K562 (cell line): Measurements from ENCODE around the gene SLC34A1. TPM values are rescaled to one million over a fixed set of nuclear protein-coding genes. Genes with fewer than 3 reads are reported as not detected.
A peak's percentile ranks its signal among the peaks of the same experiment; 100 is the strongest.

Experiments used
- ATAC-seq: fragments of 200-7000 bp; cut with Tn5 transposase; 3 replicates; pipeline ENCODE4 v1.9.1; 2020; ENCODE audit warnings: moderate library complexity
- BruUV-seq: library from RNA; stranded (reverse); fragments of 400-500 nt; replicated peaks from 2 replicates; lab custom pipeline; 2021; lab: Mats Ljungman, UMichigan
- CTCF ChIA-PET: fragments of 300-600 bp; formaldehyde crosslinking; extraction: SDS; loops from one replicate; lab custom pipeline; 2021; ENCODE audit warnings: low intra/inter-chr PET ratio; lab: Yijun Ruan, JAX
- POLR2A ChIA-PET: fragments of 300-600, 350-650 bp; sonication (Branson Sonifier 250); formaldehyde crosslinking; extraction: SDS; loops from one replicate; lab custom pipeline; 2021; ENCODE audit warnings: antibody characterized with exemption, inconsistent platforms; lab: Yijun Ruan, JAX
- DNase-seq, 4 experiments: peaks; one replicate each; pipeline versions ENCODE4 v3.0.0 to v3.0.0-alpha.2; 2011 to 2018; ENCODE audit warnings: low spot score in 3 of 4, mixed read lengths in 3 of 4; ENCODE audit errors: extremely low read depth in 1 of 4
- FAIRE-seq: peaks from 2 replicates; lab custom pipeline; 2011; peaks lifted over from hg19 to GRCh38; lab: Jason Lieb, UNC
- H2AFZ ChIP-seq: 2 replicates; pipeline ENCODE4 v1.6.0; 2011; ENCODE audit warnings: low read depth, low read length, control low read depth, inconsistent platforms
- H3K27ac ChIP-seq: fragments of 200-600 bp; 3 replicates; pipeline ENCODE4 v1.8.0; 2011; ENCODE audit warnings: low read depth, mild to moderate bottlenecking, control low read depth, inconsistent platforms, low read length, moderate library complexity, mixed read lengths; ENCODE audit errors: extremely low read depth
- H3K27me3 ChIP-seq, 2 experiments: fragments of 300-600 bp in 1 of 2; 2 replicates in 1 of 2; 3 replicates in 1 of 2; pipeline versions ENCODE4 v1.6.0 to v1.8.0; 2011; ENCODE audit warnings: inconsistent platforms in 2 of 2, low read length in 2 of 2, mild to moderate bottlenecking in 1 of 2, mixed read lengths in 1 of 2, moderate library complexity in 1 of 2; ENCODE audit not compliant: control insufficient read depth in 2 of 2, insufficient read depth in 2 of 2
- H3K36me3 ChIP-seq: fragments of 300-600 bp; 3 replicates; pipeline ENCODE4 v1.8.0; 2011; ENCODE audit warnings: mild to moderate bottlenecking, low read length, inconsistent platforms; ENCODE audit not compliant: control insufficient read depth, insufficient read depth
- H3K4me1 ChIP-seq, 2 experiments: fragments of 200-600 bp in 1 of 2; replicated peaks in 1 of 2; 2 replicates in 1 of 2; 3 replicates in 1 of 2; pipeline versions ENCODE4 v1.5.1 to v1.8.0; 2011; ENCODE audit warnings: inconsistent platforms in 2 of 2, low read length in 2 of 2, mild to moderate bottlenecking in 1 of 2, mixed read lengths in 1 of 2, moderate library complexity in 1 of 2; ENCODE audit not compliant: control insufficient read depth in 2 of 2, insufficient read depth in 2 of 2
- H3K4me2 ChIP-seq: 2 replicates; pipeline ENCODE4 v1.6.1; 2011; ENCODE audit warnings: low read length, control low read depth, inconsistent platforms, mixed read lengths; ENCODE audit not compliant: insufficient read depth
- H3K4me3 ChIP-seq: fragments of 200-600 bp; sonication (generic), shearing (Covaris generic); 2 replicates; pipeline ENCODE4 v1.5.1; 2016; ENCODE audit warnings: control low read depth, inconsistent platforms
- H3K79me2 ChIP-seq: fragments of 200-600 bp; 3 replicates; pipeline ENCODE4 v1.8.0; 2011; ENCODE audit warnings: low read length, inconsistent platforms; ENCODE audit not compliant: control insufficient read depth, insufficient read depth
- H3K9ac ChIP-seq, 2 experiments: 2 replicates each; pipeline versions ENCODE4 v1.6.0 to v1.6.1; 2011; ENCODE audit warnings: low read depth in 2 of 2, low read length in 2 of 2, control low read depth in 1 of 2, inconsistent platforms in 1 of 2, mild to moderate bottlenecking in 1 of 2, mixed read lengths in 1 of 2; ENCODE audit not compliant: insufficient read depth in 1 of 2
- H3K9me1 ChIP-seq: one replicate; pipeline ENCODE4 v1.6.0; 2011; ENCODE audit warnings: inconsistent platforms, mild to moderate bottlenecking, low read length, moderate library complexity; ENCODE audit not compliant: control insufficient read depth, insufficient read depth
- H3K9me3 ChIP-seq: replicated peaks from 2 replicates; pipeline ENCODE4 v1.5.1; 2011; ENCODE audit warnings: low read depth, low read length, inconsistent platforms; ENCODE audit not compliant: control insufficient read depth, insufficient read depth
- H4K20me1 ChIP-seq: replicated peaks from 2 replicates; pipeline ENCODE4 v1.6.1; 2011; ENCODE audit warnings: low read length, inconsistent platforms, mixed read lengths; ENCODE audit not compliant: control insufficient read depth, insufficient read depth
- DDX20 ChIP-seq: fragments of 450-650 bp; IDR thresholded peaks from 2 replicates; pipeline ENCODE4 v1.6.1; 2016; ENCODE audit warnings: missing genetic modification characterization, low read depth, mild to moderate bottlenecking, missing compliant biosample characterization, moderate library complexity
- EGR1 ChIP-seq: fragments of 450-650 bp; conservative IDR thresholded peaks from 2 replicates; pipeline ENCODE4 v1.6.1; 2017; ENCODE audit warnings: mild to moderate bottlenecking
- FOXM1 ChIP-seq, 2 experiments: fragments of 450-650 bp in 1 of 2; sonication (generic) in 1 of 2; formaldehyde crosslinking in 1 of 2; IDR thresholded peaks; 2 replicates each; pipeline versions ENCODE4 v1.6.1 to v1.9.0; 2017 to 2022; ENCODE audit warnings: low read depth in 2 of 2, mild to moderate bottlenecking in 2 of 2, missing genetic modification reagents in 1 of 2, moderate library complexity in 1 of 2
- HDAC6 ChIP-seq: IDR thresholded peaks from 2 replicates; pipeline ENCODE4 v1.6.1; 2012; ENCODE audit warnings: low read depth, mild to moderate bottlenecking, control low read depth, inconsistent platforms, low read length, moderate library complexity
- L3MBTL2 ChIP-seq: fragments of 450-650 bp; IDR thresholded peaks from 2 replicates; pipeline ENCODE4 v1.6.1; 2016; ENCODE audit warnings: mild to moderate bottlenecking, moderate library complexity
- RAD51 ChIP-seq: fragments of 450-650 bp; IDR thresholded peaks from 2 replicates; pipeline ENCODE4 v1.7.1; 2016; ENCODE audit warnings: low read depth, mild to moderate bottlenecking, borderline replicate concordance
- ZNF695 ChIP-seq: fragments of 450-650 bp; formaldehyde crosslinking; IDR thresholded peaks from 2 replicates; pipeline ENCODE4 v1.4.0; 2020; ENCODE audit warnings: mild to moderate bottlenecking, moderate library complexity
- WGBS: fragments of 100-300 bp; shearing (Covaris generic); methylation state at CpG from one replicate; pipeline ENCODE4 v1.1.6; 2016; ENCODE audit warnings: low coverage, mixed read lengths; ENCODE audit not compliant: insufficient coverage; ENCODE audit errors: missing lambda C conversion rate; 5-methylcytosine and 5-hydroxymethylcytosine counted together
- in situ Hi-C: fragments of 300-500 bp; cut with MboI; formaldehyde crosslinking; loops from 4 replicates; pipeline ENCODE4 v1.15.0; 2018; ENCODE audit warnings: inconsistent platforms, mixed read lengths
- intact Hi-C: fragments of 100-400 bp; cut with micrococcal nuclease; formaldehyde crosslinking; loops from 2 replicates; pipeline ENCODE4 v1.14.2; 2022
- polyA plus RNA-seq, 8 experiments: library from polyadenylated mRNA; depleted of rRNA in 4 of 8; stranded (reverse) in 5 of 8; unstranded in 3 of 8; fragments of >200 nt; fragmentation: Nextera tagmentation in 2 of 8; fragmentation: Illumina TruSeq in 1 of 8; extraction: Ambion mirVana in 2 of 8; extraction: Trizol in 1 of 8; gene quantifications; 2 replicates each; pipeline versions ENCODE4 v1.2.1 to v1.2.3, GENCODE V29; 2011 to 2014; ENCODE audit warnings: inconsistent platforms in 1 of 8, missing spikeins in 1 of 8
- total RNA-seq, 7 experiments: library from RNA; depleted of rRNA in 6 of 7; stranded (reverse); fragments of >200 nt in 6 of 7; fragmentation: Illumina TruSeq in 2 of 7; extraction: Trizol in 2 of 7; gene quantifications; 2 replicates each; pipeline versions ENCODE4 v1.2.1 to v1.2.3, GENCODE V29; 2011 to 2021; ENCODE audit warnings: low replicate concordance in 1 of 7
- TF ChIP-seq, protein P1 (sequence below): sonication (generic); formaldehyde crosslinking; IDR thresholded peaks from 2 replicates; pipeline ENCODE4 v1.5.0; 2020; ENCODE audit warnings: missing genetic modification reagents
- TF ChIP-seq, protein P2 (sequence below), 2 experiments: fragments of 450-650 bp; conservative IDR thresholded peaks; 2 replicates each; pipeline ENCODE4 v1.6.1; 2017; ENCODE audit warnings: mild to moderate bottlenecking in 2 of 2, moderate library complexity in 2 of 2
- TF ChIP-seq, protein P3 (sequence below): sonication (generic); formaldehyde crosslinking; IDR thresholded peaks from 2 replicates; pipeline ENCODE4 v1.9.0; 2022; ENCODE audit warnings: mild to moderate bottlenecking, missing genetic modification reagents
- TF ChIP-seq, protein P4 (sequence below): fragments of 250-450 bp; sonication (Bioruptor Pico); IDR thresholded peaks from 2 replicates; pipeline ENCODE4 v1.5.0; 2021; ENCODE audit warnings: mild to moderate bottlenecking, borderline replicate concordance

SLC34A1 gene
- total and polyA plus RNA-seq, 9 of the 15 experiments (the other 6 are each of a cell fraction or from before 2014, with no cell fraction given) = not detected

DNA sequence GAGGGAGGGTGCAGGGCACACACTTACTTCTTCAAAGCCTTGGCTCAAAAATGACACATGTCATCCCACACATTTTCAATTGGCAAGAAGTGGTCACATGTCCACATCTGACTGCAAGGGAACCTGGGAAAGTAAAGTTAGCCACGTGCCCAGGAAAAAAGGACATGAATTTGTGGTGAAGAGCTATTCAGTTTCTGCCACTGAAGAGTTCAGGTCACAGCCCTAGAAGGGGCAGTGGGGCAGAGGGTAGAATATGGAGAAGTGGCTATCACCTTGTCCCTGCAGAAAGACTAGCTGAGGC, 28.4 kb upstream of the SLC34A1 start (continued):
- TF ChIP-seq, protein P1, sequence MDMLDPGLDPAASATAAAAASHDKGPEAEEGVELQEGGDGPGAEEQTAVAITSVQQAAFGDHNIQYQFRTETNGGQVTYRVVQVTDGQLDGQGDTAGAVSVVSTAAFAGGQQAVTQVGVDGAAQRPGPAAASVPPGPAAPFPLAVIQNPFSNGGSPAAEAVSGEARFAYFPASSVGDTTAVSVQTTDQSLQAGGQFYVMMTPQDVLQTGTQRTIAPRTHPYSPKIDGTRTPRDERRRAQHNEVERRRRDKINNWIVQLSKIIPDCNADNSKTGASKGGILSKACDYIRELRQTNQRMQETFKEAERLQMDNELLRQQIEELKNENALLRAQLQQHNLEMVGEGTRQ (CRISPR knock-in tag) = peak; percentile 80
- TF ChIP-seq HDAC6 (no peak), RAD51 (peak; percentile 70; the same call in 1 of the 2 replicates), L3MBTL2 (peak; percentile 67), EGR1 (0 out of 2 replicates have a peak, but pooled peaks have one; percentile 7)
- TF ChIP-seq, protein P2, sequence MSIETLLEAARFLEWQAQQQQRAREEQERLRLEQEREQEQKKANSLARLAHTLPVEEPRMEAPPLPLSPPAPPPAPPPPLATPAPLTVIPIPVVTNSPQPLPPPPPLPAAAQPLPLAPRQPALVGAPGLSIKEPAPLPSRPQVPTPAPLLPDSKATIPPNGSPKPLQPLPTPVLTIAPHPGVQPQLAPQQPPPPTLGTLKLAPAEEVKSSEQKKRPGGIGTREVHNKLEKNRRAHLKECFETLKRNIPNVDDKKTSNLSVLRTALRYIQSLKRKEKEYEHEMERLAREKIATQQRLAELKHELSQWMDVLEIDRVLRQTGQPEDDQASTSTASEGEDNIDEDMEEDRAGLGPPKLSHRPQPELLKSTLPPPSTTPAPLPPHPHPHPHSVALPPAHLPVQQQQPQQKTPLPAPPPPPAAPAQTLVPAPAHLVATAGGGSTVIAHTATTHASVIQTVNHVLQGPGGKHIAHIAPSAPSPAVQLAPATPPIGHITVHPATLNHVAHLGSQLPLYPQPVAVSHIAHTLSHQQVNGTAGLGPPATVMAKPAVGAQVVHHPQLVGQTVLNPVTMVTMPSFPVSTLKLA (conservative IDR thresholded peaks at IDR 0.05) = 0 out of 4 replicates have a peak, but pooled peaks of 1 of the 2 experiments have one; percentile 31
- TF ChIP-seq, protein P3, sequence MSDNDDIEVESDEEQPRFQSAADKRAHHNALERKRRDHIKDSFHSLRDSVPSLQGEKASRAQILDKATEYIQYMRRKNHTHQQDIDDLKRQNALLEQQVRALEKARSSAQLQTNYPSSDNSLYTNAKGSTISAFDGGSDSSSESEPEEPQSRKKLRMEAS = peak; percentile 76

DNA sequence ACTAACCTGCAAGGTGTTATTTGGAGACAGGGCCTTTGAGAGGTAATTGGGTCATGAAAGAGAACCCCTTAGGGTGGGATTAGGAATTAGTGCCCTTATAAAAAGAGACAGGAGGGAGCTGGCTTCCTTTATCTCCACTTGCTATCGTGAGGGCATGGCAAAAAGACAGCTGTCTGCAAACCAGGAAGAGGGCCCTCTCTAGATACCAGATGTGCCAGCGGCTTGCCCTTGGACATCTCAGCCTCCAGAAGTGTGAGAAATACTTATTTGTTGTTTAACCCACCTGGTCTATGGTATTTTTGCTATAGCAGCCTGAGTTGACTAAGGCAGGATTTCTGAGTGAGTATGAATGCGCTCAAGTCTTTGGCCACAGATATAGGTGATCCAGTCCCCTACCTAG, 27.5 kb upstream of the SLC34A1 start:
- intact Hi-C loops (no loop called here), in situ Hi-C loops (no loop called here)
- Histone ChIP-seq H3K27ac (no peak overlapping the region), H4K20me1 (no peaks in the 10 kb centered on the region), H3K9me3 (0 out of 2 replicates have a peak, but pooled peaks cover 3% of the 10 kb centered on the region), H3K79me2 (no peaks in the 10 kb centered on the region; the same call in 2 of the 3 replicates), H3K9me1 (no peaks in the 10 kb centered on the region), H3K9ac (no peak overlapping the region), H3K36me3 (no peaks in the 10 kb centered on the region), H2AFZ (no peak overlapping the region), H3K4me1 (peaks cover 3 to 34% of the 10 kb centered on the region in 2 experiments; a peak in 4 of 5 replicates), H3K4me3 (no peak overlapping the region), H3K27me3 (no peaks in the 10 kb centered on the region), H3K4me2 (no peak overlapping the region)
- no peak for FAIRE-seq
- no TSS peak for BruUV-seq
- DNase-seq = no peak
- POLR2A ChIA-PET = interaction anchor here (0.8 kb wide), 1 partner anchor 710 kb away, joined by 4 read pairs; no protein-coding TSS in a partner anchor
- 55% methylated on average over 3 of the region's 3 CpGs for WGBS
- ATAC-seq = no peak
- CTCF ChIA-PET = interaction anchor here (0.6 kb wide), 1 partner anchor 98 kb away, joined by 4 read pairs; no protein-coding TSS in a partner anchor
- no peak for TF ChIP-seq FOXM1 (IDR thresholded peaks at IDR 0.05; ENCODE audit: low read depth)
- TF ChIP-seq FOXM1 (CRISPR knock-in tag; IDR thresholded peaks at IDR 0.05; ENCODE audit: low read depth) = no peak
- TF ChIP-seq ZNF695 = no peak
- TF ChIP-seq, protein P4, sequence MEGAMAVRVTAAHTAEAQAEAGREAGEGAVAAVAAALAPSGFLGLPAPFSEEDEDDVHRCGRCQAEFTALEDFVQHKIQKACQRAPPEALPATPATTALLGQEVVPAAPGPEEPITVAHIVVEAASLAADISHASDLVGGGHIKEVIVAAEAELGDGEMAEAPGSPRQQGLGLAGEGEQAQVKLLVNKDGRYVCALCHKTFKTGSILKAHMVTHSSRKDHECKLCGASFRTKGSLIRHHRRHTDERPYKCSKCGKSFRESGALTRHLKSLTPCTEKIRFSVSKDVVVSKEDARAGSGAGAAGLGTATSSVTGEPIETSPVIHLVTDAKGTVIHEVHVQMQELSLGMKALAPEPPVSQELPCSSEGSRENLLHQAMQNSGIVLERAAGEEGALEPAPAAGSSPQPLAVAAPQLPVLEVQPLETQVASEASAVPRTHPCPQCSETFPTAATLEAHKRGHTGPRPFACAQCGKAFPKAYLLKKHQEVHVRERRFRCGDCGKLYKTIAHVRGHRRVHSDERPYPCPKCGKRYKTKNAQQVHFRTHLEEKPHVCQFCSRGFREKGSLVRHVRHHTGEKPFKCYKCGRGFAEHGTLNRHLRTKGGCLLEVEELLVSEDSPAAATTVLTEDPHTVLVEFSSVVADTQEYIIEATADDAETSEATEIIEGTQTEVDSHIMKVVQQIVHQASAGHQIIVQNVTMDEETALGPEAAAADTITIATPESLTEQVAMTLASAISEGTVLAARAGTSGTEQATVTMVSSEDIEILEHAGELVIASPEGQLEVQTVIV (CRISPR knock-in tag) = no peak
- TF ChIP-seq DDX20 = no peak
